Right atrium auricular region (tissue), 2 donors: Measurements from ENCODE around the gene MED15. TPM values are rescaled to one million over a fixed set of nuclear protein-coding genes. Genes with fewer than 3 reads are reported as not detected.

ENCODE experiments used
- DNase-seq: peaks from one replicate; pipeline ENCODE4 v3.0.0-alpha.2; 2019; ENCODE audit warnings: low spot score
- H3K27ac ChIP-seq, 2 donors: fragments of 200-600 bp; sonication (generic); 1 replicate in 1 of 2; 2 replicates in 1 of 2; pipeline ENCODE4 v1.5.1; 2016 to 2019
- H3K27me3 ChIP-seq, 2 donors: fragments of 200-600 bp; sonication (generic); one replicate each; pipeline versions ENCODE4 v1.5.1 to v1.6.0; 2017 to 2019
- H3K36me3 ChIP-seq: fragments of 200-600 bp; sonication (generic); one replicate; pipeline ENCODE4 v1.5.1; 2016
- H3K4me1 ChIP-seq, 2 donors: fragments of 200-600 bp; sonication (generic); one replicate each; pipeline versions ENCODE4 v1.5.1 to v1.6.0; 2017 to 2019
- H3K4me3 ChIP-seq, 2 donors: fragments of 200-600 bp; sonication (generic); 1 replicate in 1 of 2; 2 replicates in 1 of 2; pipeline ENCODE4 v1.5.1; 2017 to 2019; ENCODE audit warnings: mild to moderate bottlenecking in 1 of 2, moderate library complexity in 1 of 2
- H3K9me3 ChIP-seq, 2 donors: fragments of 200-600 bp; sonication (generic); one replicate each; pipeline ENCODE4 v1.5.1; 2019
- total RNA-seq, 2 donors: library from RNA; depleted of rRNA; stranded (reverse); fragments of >200 nt; gene quantifications; one replicate each; pipeline ENCODE4 v1.1.0, GENCODE V29; 2016
- TF ChIP-seq, protein P1 (sequence below), 2 donors: fragments of 200-600 bp; sonication (generic); IDR thresholded peaks; one replicate each; pipeline ENCODE4 v1.5.1; 2019; ENCODE audit warnings: antibody characterized with exemption in 2 of 2

MED15 gene
- total RNA-seq, 2 donors from 2014 or later: 18.8 to 40.6 TPM

DNA sequence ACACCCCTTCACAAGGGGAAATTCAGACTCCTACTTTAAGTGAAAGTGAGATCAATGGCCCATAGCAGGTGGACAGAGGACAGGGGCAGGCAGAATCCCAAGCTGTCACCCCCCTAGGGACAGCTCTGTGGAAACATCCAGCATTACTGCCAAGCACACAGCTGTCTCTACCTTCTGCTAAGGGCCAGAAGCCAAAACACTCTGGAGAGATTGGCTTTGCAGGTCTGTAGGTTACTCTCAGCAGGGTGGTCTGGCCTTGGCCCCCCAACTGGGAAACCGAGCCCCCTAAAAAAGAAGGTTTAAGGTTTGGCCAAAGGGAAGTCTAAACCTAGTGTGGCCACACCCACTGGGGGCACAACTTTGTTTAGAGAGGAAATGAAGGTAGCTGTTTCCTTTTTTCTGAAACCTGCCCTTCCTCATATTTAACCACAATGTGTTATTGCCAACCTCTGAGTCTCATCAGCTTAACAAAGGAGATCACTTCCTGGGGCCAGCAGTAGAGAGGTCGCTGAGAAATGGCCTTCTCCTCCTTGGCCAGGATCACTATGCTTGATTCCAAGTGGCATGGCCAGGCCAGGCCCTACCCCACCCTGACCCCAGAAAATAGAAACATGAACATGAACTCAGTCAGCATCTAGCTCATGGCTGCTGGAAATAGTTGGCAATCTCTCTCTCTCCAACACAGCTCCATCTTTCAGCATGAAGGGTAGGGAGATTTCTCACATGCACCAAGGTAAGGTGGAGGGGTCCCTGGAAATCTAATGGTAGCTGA, 43.9 kb upstream of the MED15 start:
- TF ChIP-seq, protein P1, sequence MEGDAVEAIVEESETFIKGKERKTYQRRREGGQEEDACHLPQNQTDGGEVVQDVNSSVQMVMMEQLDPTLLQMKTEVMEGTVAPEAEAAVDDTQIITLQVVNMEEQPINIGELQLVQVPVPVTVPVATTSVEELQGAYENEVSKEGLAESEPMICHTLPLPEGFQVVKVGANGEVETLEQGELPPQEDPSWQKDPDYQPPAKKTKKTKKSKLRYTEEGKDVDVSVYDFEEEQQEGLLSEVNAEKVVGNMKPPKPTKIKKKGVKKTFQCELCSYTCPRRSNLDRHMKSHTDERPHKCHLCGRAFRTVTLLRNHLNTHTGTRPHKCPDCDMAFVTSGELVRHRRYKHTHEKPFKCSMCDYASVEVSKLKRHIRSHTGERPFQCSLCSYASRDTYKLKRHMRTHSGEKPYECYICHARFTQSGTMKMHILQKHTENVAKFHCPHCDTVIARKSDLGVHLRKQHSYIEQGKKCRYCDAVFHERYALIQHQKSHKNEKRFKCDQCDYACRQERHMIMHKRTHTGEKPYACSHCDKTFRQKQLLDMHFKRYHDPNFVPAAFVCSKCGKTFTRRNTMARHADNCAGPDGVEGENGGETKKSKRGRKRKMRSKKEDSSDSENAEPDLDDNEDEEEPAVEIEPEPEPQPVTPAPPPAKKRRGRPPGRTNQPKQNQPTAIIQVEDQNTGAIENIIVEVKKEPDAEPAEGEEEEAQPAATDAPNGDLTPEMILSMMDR (IDR thresholded peaks at IDR 0.05): no peak
- H3K27me3 ChIP-seq: no peaks in the 10 kb centered on the region
- H3K36me3 ChIP-seq: no peaks in the 10 kb centered on the region
- DNase-seq: no peak
- no peaks in the 10 kb centered on the region for H3K9me3 ChIP-seq
- H3K4me3 ChIP-seq: no peak overlapping the region
- H3K4me1 ChIP-seq: peaks cover 0 to 15% of the 10 kb centered on the region in 2 donors
- H3K27ac ChIP-seq: no peak overlapping the region

DNA sequence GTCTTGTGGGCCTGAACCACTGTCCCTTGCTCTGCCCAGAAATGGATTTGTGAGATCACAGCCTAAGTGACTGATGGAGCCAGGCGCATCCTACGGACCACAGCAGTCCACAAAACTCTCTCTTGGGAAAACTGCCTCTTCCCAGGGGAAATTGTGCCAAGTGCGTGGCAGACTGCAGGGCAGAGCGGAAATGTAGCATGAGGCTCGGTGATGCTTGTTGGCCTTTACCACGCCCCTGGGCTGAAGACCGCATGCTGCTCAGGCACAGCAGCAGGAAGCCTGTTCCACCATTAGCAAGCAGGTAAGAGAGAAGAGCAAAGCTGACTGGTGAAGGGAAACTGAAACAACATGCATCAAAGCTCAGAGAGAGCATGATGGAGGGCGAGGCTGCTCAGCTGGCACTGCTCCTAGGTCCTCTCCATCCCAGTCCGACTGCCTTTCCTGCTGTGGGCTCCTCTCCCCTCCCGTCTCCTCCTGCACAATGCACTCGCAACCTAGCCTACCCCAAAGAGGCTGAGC, 43.3 kb upstream of the MED15 start:
- no peak for DNase-seq
- Histone ChIP-seq H3K9me3 (no peaks in the 10 kb centered on the region), H3K4me1 (peaks cover 0 to 15% of the 10 kb centered on the region in 2 donors), H3K36me3 (no peaks in the 10 kb centered on the region), H3K27me3 (no peaks in the 10 kb centered on the region), H3K27ac (no peak overlapping the region), H3K4me3 (no peak overlapping the region)
- TF ChIP-seq, protein P1 (IDR thresholded peaks at IDR 0.05): no peak

DNA sequence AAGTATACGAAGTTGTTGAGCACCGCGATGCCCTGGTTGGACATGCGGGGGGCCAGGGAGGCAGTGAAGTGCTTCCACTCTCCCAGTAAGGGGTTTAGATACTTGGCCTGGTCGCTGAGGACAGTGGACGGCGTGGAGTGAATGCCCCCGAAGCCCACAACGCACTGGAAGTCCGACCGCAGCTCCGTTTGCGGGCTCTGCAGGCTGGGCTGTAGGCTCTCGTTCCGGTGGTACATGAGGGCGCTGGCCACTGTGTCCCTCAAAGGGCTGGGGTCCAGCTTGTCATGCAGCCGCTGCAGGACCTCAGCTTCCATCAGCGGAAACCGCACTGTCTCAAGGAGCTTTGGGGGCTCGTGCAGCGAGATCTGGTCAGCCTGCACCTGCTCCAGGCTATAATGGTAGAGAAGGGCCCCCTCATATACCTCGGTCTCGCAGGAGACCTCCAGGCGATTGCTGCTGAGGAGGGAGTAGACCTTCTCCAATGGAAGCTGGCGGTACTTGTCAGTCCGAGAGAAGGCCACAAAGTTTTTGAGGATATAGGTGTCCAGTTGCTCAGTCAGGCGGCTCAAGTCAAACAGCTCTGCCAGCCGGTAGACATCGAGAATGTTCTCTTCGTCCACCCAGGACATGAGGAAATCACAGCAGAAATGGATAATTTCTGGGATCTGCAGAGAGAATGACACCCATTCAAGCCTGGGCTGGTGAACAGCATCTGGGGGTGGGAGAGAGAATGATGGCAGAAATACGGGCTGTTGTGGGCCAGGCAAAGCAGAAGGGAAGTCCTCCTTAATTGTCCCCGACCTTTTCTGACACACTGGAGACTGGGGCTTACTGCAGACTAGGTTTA, 42.3 kb upstream of the MED15 start:
- peaks cover 0 to 15% of the 10 kb centered on the region in 2 donors for H3K4me1 ChIP-seq
- no peaks in the 10 kb centered on the region for H3K36me3 ChIP-seq
- H3K9me3 ChIP-seq: no peaks in the 10 kb centered on the region
- no peak overlapping the region for H3K4me3 ChIP-seq
- H3K27me3 ChIP-seq: no peaks in the 10 kb centered on the region
- TF ChIP-seq, protein P1 (IDR thresholded peaks at IDR 0.05): no peak
- H3K27ac ChIP-seq: no peak overlapping the region
- DNase-seq: no peak

DNA sequence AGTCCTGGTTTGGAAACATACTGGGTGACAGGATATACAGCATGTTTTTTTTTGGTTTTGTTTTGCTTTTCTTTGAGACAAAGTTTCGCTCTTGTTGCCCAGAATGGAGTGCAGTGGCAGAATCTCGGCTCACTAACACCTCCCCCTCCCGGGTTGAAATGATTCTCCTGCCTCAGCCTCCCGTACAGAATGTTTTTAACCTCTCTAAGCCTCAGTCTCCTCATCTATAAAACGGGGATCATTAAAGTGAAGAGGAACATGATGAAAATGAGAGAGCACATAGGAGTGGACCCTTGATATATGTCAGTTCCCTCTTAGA, 41.7 kb upstream of the MED15 start:
- Histone ChIP-seq H3K27me3 (no peaks in the 10 kb centered on the region), H3K4me1 (peaks cover 0 to 15% of the 10 kb centered on the region in 2 donors), H3K27ac (no peak overlapping the region), H3K4me3 (no peak overlapping the region), H3K9me3 (no peaks in the 10 kb centered on the region), H3K36me3 (no peaks in the 10 kb centered on the region)
- no peak for DNase-seq
- TF ChIP-seq, protein P1 (IDR thresholded peaks at IDR 0.05): no peak

DNA sequence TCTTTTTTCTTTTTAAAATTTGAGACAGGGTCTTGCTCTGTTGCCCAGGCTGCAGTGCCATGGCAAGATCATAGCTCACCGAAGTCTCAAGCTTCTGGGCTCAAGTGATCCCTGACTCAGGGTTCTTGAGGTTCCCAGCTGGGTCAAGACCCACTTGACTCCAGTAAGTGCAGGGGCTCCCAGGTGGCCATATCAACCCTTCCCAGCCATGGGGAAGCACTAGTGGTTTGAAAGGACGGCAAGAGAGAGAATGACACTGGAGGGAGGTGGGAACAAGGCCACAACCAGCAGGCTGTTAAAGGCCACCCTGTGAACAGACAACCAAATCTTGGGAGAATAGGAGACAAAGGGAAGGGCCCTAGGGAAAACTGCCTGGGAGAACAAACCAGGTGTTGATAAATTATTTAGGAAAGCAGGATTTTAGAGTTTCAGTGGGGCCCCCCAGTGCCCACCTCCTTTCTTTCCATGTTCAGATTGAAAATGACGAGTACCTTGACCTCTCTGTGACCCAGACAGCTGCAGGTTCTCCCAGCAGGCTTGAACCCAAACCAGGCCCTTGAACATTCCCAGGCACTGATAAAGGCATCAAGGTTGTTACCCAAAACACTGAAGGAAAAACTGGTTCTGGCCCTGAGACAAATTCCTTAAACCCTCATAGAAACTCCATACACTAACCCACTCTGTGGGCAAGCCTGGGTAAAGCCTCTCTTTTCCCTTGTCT, 40.6 kb upstream of the MED15 start:
- Histone ChIP-seq H3K4me1 (peaks cover 0 to 15% of the 10 kb centered on the region in 2 donors), H3K36me3 (no peaks in the 10 kb centered on the region), H3K9me3 (no peaks in the 10 kb centered on the region), H3K27me3 (no peaks in the 10 kb centered on the region), H3K4me3 (no peak overlapping the region), H3K27ac (no peak overlapping the region)
- no peak for DNase-seq
- TF ChIP-seq, protein P1 (IDR thresholded peaks at IDR 0.05): no peak
